ENCODE results near the gene LGALS14. TPM values are rescaled to one million over a fixed set of nuclear protein-coding genes. Genes with fewer than 3 reads are reported as not detected.
A peak's percentile ranks its signal among the peaks of the same experiment; 100 is the strongest.
"Not testable (repeated sequence)": the region's sequence is repeated elsewhere in the genome, so short reads cannot be mapped to it uniquely, and the experiment has no call there.

Gene LGALS14
- total RNA-seq, 4 donors from 2014 or later: not detected

DNA sequence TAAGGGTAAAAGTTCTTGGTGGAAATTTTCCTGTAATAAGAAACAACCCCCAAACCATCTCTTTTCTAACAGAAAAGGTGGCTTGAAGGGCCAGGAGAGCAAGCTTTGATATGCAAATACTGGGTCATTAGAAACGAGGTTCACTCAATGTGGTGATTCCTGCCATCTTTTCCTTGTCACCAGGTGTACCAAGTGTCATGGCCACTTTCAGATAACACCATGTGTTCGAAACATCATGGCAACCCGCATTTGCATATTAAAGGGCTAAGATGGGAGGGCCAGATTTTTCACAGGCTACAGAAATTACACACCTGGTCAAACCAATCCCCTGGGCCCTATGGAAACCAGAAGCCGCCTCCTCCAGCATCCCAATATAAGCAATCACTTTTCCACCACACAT is 33.3 kb upstream of the LGALS14 start:
- DNase-seq: no peak
- H3K27me3 ChIP-seq: no peaks in the 10 kb centered on the region

DNA sequence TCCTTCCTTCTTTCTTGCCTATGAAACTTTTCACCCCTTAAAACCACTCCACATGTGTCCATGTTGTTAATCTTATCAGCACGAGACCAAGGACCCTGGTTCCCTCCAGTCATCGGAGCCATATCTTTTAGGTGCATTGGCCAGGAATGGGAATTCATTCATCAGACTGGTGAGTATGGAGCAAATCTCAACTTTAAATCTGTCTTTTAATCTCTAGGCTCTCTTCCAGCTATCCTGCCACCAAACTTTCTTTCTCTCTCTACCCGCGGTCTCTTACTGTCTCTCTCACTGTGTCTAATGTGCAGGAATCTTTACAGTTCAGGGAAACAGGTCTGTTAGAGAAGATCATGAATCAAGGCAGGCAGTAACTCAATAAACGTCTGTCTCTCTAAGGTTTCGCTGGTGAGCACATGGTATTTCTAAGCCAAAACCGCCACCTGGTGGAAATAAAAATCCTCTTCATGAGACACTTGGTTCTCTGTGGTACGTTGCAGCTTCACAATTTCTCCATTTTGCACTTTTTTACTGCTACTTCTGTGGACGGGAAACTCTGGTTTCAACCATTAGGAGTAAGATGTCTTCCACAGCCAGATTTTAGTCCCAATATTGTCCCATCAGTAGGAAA is 32.4 kb upstream of the LGALS14 start:
- Histone ChIP-seq H3K4me3 (no peak overlapping the region), H3K4me1 (no peaks in the 10 kb centered on the region), H3K9me3 (no peaks in the 10 kb centered on the region), H3K27ac (no peak overlapping the region), H3K27me3 (no peaks in the 10 kb centered on the region), H3K36me3 (no peaks in the 10 kb centered on the region)
- TF ChIP-seq POLR2A (IDR thresholded peaks at IDR 0.05): no peak
- TF ChIP-seq, protein P1, sequence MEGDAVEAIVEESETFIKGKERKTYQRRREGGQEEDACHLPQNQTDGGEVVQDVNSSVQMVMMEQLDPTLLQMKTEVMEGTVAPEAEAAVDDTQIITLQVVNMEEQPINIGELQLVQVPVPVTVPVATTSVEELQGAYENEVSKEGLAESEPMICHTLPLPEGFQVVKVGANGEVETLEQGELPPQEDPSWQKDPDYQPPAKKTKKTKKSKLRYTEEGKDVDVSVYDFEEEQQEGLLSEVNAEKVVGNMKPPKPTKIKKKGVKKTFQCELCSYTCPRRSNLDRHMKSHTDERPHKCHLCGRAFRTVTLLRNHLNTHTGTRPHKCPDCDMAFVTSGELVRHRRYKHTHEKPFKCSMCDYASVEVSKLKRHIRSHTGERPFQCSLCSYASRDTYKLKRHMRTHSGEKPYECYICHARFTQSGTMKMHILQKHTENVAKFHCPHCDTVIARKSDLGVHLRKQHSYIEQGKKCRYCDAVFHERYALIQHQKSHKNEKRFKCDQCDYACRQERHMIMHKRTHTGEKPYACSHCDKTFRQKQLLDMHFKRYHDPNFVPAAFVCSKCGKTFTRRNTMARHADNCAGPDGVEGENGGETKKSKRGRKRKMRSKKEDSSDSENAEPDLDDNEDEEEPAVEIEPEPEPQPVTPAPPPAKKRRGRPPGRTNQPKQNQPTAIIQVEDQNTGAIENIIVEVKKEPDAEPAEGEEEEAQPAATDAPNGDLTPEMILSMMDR (IDR thresholded peaks at IDR 0.05): peak; percentile 17 to 75 (median 64)
- DNase-seq: peak in 1 of 3 donors; percentile 25

More for the DNA sequence above, 33.3 kb upstream of the LGALS14 start:
- TF ChIP-seq POLR2A (IDR thresholded peaks at IDR 0.05): no peak
- TF ChIP-seq, protein P1 (IDR thresholded peaks at IDR 0.05): no peak
- Histone ChIP-seq H3K4me3 (no peak overlapping the region), H3K4me1 (no peaks in the 10 kb centered on the region), H3K9me3 (no peaks in the 10 kb centered on the region), H3K36me3 (no peaks in the 10 kb centered on the region), H3K27ac (no peak overlapping the region)

DNA sequence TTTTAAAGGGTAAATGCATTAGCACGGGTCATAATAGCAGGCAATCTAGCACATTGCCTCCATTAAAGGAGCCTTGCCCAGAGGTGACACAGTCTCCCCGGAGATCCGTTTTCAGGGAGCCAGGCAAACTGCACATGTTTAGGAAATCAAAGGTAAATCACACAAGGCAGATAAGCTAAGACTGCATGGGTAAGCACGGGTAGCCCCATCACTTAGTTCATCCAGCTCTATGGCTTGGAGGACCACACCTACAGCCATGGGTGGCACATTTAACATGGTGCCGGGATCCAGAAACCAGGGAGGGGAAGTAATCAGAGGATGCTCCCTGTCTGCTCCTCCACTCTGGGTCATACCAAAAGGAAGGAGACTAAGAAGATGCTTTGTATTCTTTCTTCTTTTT is 31.8 kb upstream of the LGALS14 start:
- no peaks in the 10 kb centered on the region for H3K36me3 ChIP-seq
- no peak for DNase-seq
- no peaks in the 10 kb centered on the region for H3K4me1 ChIP-seq
- no peak overlapping the region for H3K27ac ChIP-seq
- no peaks in the 10 kb centered on the region for H3K9me3 ChIP-seq
- TF ChIP-seq, protein P1 (IDR thresholded peaks at IDR 0.05): no peak
- TF ChIP-seq POLR2A (IDR thresholded peaks at IDR 0.05): no peak
- no peak overlapping the region for H3K4me3 ChIP-seq
- no peaks in the 10 kb centered on the region for H3K27me3 ChIP-seq

DNA sequence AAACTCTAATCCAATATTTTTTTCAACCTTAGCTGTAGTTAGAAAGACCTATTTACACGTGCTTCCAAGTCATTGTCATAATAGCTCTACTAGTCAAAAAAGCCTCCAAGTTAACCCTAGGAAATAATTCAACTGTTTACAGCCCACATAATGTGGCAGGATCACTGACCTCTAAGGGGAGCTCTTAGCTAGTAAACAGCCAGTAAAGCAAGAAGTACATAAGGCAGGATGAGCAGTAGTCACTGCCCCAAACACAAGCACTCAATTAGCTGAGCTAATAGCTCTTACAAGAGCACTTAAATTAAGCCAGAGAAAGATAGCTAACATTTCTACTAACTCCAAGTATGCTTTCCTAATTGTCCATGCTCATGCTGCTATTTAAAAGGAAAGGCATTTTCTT is 30.4 kb upstream of the LGALS14 start:
- not testable (repeated sequence) for H3K36me3 ChIP-seq, H3K27me3 ChIP-seq, H3K27ac ChIP-seq, H3K4me1 ChIP-seq, DNase-seq, H3K4me3 ChIP-seq, H3K9me3 ChIP-seq

DNA sequence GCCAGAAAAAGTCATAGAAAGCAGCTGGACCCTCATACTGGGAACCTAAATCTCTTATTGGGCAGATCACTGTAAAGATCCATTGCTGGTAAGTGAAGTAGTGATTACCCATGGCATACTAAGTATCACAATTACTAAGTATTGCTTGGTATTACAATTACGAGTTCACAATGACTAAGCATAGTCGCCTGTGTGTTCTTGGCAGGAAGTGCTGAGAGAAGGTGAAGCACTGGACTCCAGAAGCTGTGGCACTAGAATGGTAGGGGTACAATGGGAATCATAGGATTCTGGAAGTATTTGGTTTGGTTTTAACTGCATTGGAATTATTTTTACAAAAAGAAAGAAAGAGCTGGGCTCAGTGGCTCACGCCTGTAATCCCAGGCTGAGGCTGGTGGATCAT is 28.3 kb upstream of the LGALS14 start:
- no peak for TF ChIP-seq POLR2A (IDR thresholded peaks at IDR 0.05)
- TF ChIP-seq, protein P1 (IDR thresholded peaks at IDR 0.05): no peak
- H3K27ac ChIP-seq: no peak overlapping the region
- H3K4me1 ChIP-seq: no peaks in the 10 kb centered on the region
- no peak overlapping the region for H3K4me3 ChIP-seq
- no peaks in the 10 kb centered on the region for H3K9me3 ChIP-seq
- H3K36me3 ChIP-seq: no peaks in the 10 kb centered on the region
- H3K27me3 ChIP-seq: no peaks in the 10 kb centered on the region
- no peak for DNase-seq

DNA sequence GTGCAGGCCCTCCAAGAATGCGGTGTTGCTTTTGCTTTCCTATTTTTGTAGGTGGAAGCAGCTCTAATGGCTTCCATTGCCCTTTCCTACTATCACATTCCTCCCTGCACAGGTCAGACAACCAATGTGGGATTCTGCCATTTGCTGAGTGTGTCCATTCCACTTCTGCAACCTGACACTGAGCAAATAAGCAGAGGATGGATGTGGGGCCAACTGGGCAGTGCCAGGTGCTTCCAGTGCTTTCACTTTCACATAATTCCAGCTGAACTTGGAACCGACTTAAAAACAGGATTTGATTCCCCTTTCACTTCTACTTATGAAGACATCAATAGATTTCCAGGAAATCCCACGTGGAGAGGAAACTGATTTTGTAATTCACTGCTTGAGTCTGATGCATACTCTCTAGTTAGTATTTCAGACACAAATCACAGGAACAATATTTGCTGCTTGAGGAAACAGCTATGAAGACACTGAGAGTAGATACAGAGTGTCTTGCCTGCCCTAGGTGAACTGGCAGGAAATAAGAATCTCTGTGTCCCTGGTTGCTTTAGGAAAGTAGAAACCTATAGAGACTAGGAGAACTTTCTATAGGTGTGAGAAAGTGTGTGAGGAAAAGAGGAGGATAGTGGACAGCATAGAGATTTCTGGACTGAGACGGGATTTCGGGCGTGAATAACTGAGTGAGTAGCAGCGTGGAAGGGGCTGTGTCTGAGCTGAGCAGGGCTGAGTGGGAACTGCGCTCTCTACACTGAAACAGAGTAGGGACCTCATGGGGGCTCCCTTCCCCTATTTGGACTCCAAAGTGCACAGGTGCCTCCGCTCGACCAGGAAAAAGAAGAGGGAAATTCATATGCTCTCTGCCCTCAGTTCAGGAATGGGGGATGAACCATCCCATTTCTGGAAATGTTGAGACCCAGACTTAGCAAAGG is 26.1 kb upstream of the LGALS14 start:
- no peak for DNase-seq
- TF ChIP-seq, protein P1 (IDR thresholded peaks at IDR 0.05): no peak
- no peak for TF ChIP-seq POLR2A (IDR thresholded peaks at IDR 0.05)
- Histone ChIP-seq H3K27ac (no peak overlapping the region), H3K36me3 (no peaks in the 10 kb centered on the region), H3K27me3 (no peaks in the 10 kb centered on the region), H3K4me3 (no peak overlapping the region), H3K4me1 (no peaks in the 10 kb centered on the region), H3K9me3 (no peaks in the 10 kb centered on the region)

Data from Peyer's patch (tissue), 4 donors.